IMR-90 (cell line): ENCODE measurements around the gene SLC25A33.

ENCODE experiments used
- ELK1 ChIP-seq: fragments of 150-350 bp; IDR thresholded peaks from 2 replicates; pipeline ENCODE4 v1.6.1; 2016; ENCODE audit warnings: low read depth, mild to moderate bottlenecking, low read length, moderate library complexity, borderline replicate concordance
- MAZ ChIP-seq: IDR thresholded peaks from 2 replicates; pipeline ENCODE4 v1.6.1; 2012; ENCODE audit warnings: low read depth, mild to moderate bottlenecking, low read length, improper control_type of control experiment, moderate library complexity, borderline replicate concordance
- MXI1 ChIP-seq: IDR thresholded peaks from 2 replicates; pipeline ENCODE4 v1.6.1; 2012; ENCODE audit warnings: low read depth, mild to moderate bottlenecking, low read length, moderate library complexity, borderline replicate concordance

GRCh38 chr1:9590201-9590600 lies 50.9 kb downstream of the SLC25A33 start:
- no peak for TF ChIP-seq MAZ
- TF ChIP-seq ELK1 = no peak
- TF ChIP-seq MXI1 = no peak
